ENCODE results near the gene CST9. TPM values are rescaled to one million over a fixed set of nuclear protein-coding genes. Genes with fewer than 3 reads are reported as not detected.

The CST9 gene
- total and polyA plus RNA-seq, 2 of the 8 experiments (the other 6 are each of a cell fraction or from before 2014, with no cell fraction given) = 0.05 to 0.19 TPM

- 98% methylated on average over 3 of the region's 3 CpGs; no CpG with 5 or more reads in 1 of the 2 experiments for WGBS, 2 experiments (ENCODE audit: extremely low coverage in 1 of 2, insufficient coverage in 1 of 2, insufficient read length in 1 of 2, insufficient replicate concordance in 2 of 2, low coverage in 1 of 2, low lambda C conversion rate in 2 of 2, missing lambda C conversion rate in 1 of 2)
- CTCF ChIA-PET (ENCODE audit: partially characterized antibody) = interaction anchor here (1.4 to 6.1 kb wide), 2 partner anchors 10 to 15 kb away, joined by 4 to 29 read pairs; no protein-coding TSS in a partner anchor
- H3K4ac ChIP-seq (replicated peaks; ENCODE audit: insufficient read length, low read depth, low read length) = no peak overlapping the region
These were observed 47.8 kb upstream of the CST9 start for GRCh38 chr20:23653400-23653938.

More at GRCh38 chr20:23653400-23653938, 47.8 kb upstream of the CST9 start:
- H2AK5ac ChIP-seq (ENCODE audit: low read depth, low read length) = no peak overlapping the region
- POLR2A ChIA-PET (ENCODE audit: partially characterized antibody) = interaction anchor here (1.0 kb wide), 1 partner anchor 9 kb away, joined by 3 read pairs; no protein-coding TSS in a partner anchor
- no peak overlapping the region for H3K18ac ChIP-seq (ENCODE audit: extremely low read depth, low read length)
- H2BK20ac ChIP-seq (ENCODE audit: low read length) = no peak overlapping the region
- no peak overlapping the region for H2BK12ac ChIP-seq (ENCODE audit: low read depth, low read length)
- no peak overlapping the region for H3K27ac ChIP-seq (ENCODE audit: low read depth, low read length)
- peaks cover 0 to 5% (median 0%) of the 10 kb centered on the region in 4 experiments; a peak in 2 of 7 replicates for H3K4me1 ChIP-seq (replicated peaks in 1 of 4; ENCODE audit: control insufficient read depth in 3 of 4, insufficient read depth in 4 of 4, low read length in 3 of 4)
- no peaks in the 10 kb centered on the region; the same call in 1 of the 2 replicates for H3K23me2 ChIP-seq (ENCODE audit: low read depth, low read length)
- H2AFZ ChIP-seq (ENCODE audit: low read length) = no peak overlapping the region
- no peak overlapping the region for H3K23ac ChIP-seq (ENCODE audit: insufficient read length)
- H3K36me3 ChIP-seq (ENCODE audit: control insufficient read depth in 2 of 4, insufficient read depth in 4 of 4, low read length in 3 of 4) = no peaks in the 10 kb centered on the region
- H3K9me3 ChIP-seq (ENCODE audit: insufficient read depth in 2 of 2, low read depth in 1 of 2, low read length in 1 of 2) = no peaks in the 10 kb centered on the region
- H4K8ac ChIP-seq (ENCODE audit: extremely low read depth, insufficient read depth, low read length) = no peak overlapping the region; the same call in 1 of the 2 replicates
- H3K56ac ChIP-seq (replicated peaks; ENCODE audit: insufficient read length, low read depth, low read length) = no peak overlapping the region
- no peak overlapping the region for H4K91ac ChIP-seq (replicated peaks; ENCODE audit: insufficient read length, low read length)
- TF ChIP-seq TBP (IDR thresholded peaks at IDR 0.05; ENCODE audit: low read depth, low read length) (no peak), MAX (IDR thresholded peaks at IDR 0.05) (no peak), SIRT6 (IDR thresholded peaks at IDR 0.05; ENCODE audit: low read length) (no peak), EP300 (IDR thresholded peaks at IDR 0.05; ENCODE audit: borderline replicate concordance in 1 of 2, low read depth in 2 of 2, low read length in 2 of 2) (no peak), HDAC2 (IDR thresholded peaks at IDR 0.05; ENCODE audit: borderline replicate concordance in 1 of 2, low read depth in 2 of 2, low read length in 2 of 2) (no peak), SAP30 (IDR thresholded peaks at IDR 0.05; ENCODE audit: insufficient read depth, insufficient replicate concordance, low read length) (no peak), ATF2 (IDR thresholded peaks at IDR 0.05; ENCODE audit: low read length) (no peak)
- DNase-seq (ENCODE audit: low read depth in 1 of 2, low spot score in 2 of 2) = peak in 1 of 2 experiments; percentile 17
- no peak overlapping the region for H3K14ac ChIP-seq (ENCODE audit: insufficient read length)
- no peak overlapping the region for H3K4me3 ChIP-seq (ENCODE audit: extremely low read depth in 1 of 4, insufficient read depth in 2 of 4, low read depth in 3 of 4, low read length in 4 of 4)
- no peak overlapping the region for H2BK5ac ChIP-seq (ENCODE audit: low read depth, low read length)
- H3K27me3 ChIP-seq (replicated peaks in 1 of 4; ENCODE audit: control insufficient read depth in 3 of 4, extremely low read depth in 1 of 4, insufficient read depth in 3 of 4, low read length in 3 of 4) = no peaks in the 10 kb centered on the region; a peak in 1 of 7 replicates
- H2BK120ac ChIP-seq (replicated peaks; ENCODE audit: low read depth, low read length) = no peak overlapping the region
- no peak overlapping the region for H3K9ac ChIP-seq (replicated peaks in 1 of 4; ENCODE audit: extremely low read depth in 1 of 4, low read depth in 3 of 4, low read length in 3 of 4)
- H3K4me2 ChIP-seq (ENCODE audit: insufficient read depth in 1 of 2, low read depth in 2 of 2, low read length in 2 of 2) = no peak overlapping the region
- no peak overlapping the region for H4K5ac ChIP-seq (ENCODE audit: insufficient read length, low read depth, low read length)
- H4K20me1 ChIP-seq (replicated peaks in 1 of 2; ENCODE audit: control insufficient read depth in 1 of 2, insufficient read depth in 2 of 2, low read length in 2 of 2) = no peaks in the 10 kb centered on the region
- H3K79me1 ChIP-seq (ENCODE audit: low read depth, low read length) = no peaks in the 10 kb centered on the region
- FAIRE-seq = no peak
- no peak overlapping the region for H2BK15ac ChIP-seq (ENCODE audit: low read length)
- H3K79me2 ChIP-seq (ENCODE audit: control insufficient read depth in 1 of 2, insufficient read depth in 2 of 2, low read length in 2 of 2) = no peaks in the 10 kb centered on the region
